HG03457 (cell line): ENCODE measurements around the gene MEX3D.

Experiments
- ATAC-seq: cut with Tn5 transposase; IDR thresholded peaks from one replicate; pipeline ENCODE4 v1.9.1; 2021; ENCODE audit warnings: moderate number of reproducible peaks; ENCODE audit not compliant: unreplicated experiment

MEX3D gene

DNA sequence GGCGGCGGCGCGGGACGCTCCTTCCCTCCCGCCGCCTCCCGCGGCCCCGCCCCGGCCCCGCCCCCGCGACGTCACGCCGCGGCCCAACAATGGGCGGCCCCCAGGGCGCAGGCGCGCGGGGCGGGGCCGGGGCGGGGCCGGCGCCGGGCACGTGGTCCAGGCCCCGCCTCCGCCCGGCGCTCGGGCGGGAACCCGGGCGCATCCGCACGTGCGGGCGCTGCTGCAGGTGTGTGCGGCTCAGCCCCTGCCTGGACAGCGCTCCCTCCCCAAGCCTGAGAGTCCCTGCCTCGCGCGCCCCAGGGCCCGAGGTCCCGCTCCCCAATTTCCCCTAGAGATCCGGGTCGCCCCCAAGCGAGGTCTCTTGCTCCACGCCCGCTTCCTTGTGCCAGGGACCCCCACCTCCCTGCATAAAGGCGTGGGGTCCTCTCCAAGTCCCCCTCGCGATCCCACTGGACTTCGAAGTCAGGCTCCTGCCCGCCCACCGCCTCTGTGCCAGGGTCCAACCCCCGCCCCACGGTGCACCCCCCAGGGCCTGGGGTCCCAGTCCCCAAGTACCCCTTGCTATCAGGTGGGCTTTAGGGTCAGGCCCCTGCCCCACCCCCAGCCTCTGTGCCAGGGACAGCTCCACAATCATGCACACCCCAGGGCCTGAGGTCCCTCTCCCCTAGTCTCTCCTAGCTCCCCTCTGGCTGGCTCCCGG is at the start of gene MEX3D:
Gene MEX3D, minus strand, starts transcription at position 6 of the 700 bp plus-strand sequence. CDS start 267 bp downstream, outside the sequence.
- no peak for ATAC-seq

DNA sequence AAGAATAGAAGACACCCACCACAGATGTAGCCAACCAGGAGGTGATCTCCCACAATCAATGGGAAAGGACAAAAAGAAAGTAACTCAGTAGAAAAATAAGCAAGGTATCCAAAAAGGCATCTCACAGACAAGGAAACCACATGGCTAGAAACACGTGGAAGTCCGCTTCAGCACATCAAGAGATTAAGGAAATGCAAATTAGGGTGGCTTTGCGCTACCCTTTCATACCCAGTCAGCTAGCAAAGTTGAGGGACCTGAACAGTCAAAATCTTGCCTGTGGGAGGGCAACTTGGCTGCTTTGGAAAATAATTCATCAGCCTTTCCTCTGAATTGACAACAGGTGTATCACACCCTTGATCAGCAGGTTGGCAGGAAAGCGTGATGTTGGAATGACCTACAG is 48.8 kb upstream of the MEX3D start:
- no peak for ATAC-seq

DNA sequence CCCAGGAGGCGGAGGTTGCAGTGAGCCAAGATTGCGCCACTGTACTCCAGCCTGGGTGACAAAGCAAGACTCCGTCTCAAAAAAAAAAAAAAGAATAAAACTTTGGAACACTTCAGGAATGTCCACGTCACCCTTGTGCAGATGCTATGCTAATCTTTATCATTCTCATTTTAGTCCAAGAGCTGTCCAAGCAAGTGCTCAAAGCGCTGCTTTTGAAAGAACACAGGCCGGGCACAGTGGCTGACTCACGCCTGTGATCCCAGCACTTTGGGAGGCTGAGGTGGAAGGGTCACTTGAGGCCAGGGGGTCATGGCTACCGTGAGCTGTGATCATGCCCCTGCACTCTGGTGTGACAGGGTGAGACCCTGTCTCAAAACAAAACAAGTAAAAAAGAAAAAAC is 48.3 kb upstream of the MEX3D start:
- ATAC-seq, result no peak

DNA sequence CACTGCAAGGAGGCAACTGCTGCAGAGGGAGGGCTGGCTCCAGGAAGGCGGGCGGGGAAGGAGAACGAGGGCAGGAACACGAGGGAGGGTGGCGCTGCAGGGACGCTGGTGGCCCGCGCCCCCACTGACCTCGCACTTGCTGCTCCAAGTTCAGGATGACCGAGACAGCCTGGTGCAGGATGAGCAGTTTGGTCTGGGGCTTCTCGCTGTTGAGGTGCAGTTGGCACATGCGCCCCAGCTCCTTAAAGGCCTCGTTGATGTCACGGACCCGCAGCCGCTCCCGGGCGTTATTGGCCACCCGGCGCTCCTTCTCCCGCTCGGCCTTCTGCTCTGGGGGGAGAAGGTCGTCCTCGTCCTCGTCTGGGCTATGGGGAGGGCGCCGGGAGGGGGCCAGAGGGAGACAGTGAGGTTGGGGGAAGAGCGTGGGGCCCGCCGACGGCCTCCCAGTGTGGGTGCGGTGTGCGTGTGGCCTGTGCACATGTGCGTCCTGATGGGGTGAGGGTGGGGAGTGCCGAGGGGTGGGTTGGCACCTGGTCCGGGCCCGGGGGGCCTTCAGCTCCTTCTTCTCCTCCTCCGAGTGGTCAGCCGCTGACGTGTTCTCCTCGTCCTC is 47.1 kb upstream of the MEX3D start:
- no peak for ATAC-seq

DNA sequence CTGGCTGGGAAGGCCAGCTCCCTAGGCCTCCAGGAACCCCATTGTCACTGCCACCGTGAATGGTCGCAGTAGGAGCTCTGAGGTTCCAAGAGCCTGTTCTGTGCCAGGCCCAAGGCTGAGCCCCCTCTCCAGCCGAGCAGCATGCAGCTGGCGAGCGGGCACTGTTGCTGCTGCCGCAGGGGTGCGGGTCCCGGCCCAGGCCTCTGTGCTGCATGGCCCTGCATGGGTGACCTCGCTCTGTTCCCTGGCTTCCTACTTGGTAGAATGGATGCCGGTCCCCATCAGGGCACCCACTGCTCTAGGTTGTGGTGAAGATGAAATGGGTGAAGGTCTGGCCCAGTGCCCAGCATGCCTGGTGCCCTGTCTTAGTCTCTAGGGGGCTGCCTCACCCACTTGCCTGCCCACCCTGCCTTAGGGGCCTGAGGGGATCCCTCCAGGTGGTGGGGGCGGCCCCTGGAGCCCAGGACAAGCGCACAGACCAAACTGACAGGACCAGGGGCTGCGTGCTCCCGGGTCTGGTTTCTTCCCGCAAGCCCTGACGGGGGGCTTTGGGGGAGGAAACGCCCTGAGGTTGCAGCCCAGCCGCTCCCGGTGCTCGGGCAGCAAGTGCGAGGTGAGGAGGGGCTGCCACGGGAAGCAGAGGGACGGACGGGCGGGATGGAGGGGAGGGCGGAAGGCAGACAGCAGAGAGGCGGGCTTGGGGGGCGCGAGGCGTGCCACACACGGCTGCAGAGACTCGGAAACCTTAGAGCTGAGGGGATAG is 45.9 kb upstream of the MEX3D start:
- ATAC-seq, result no peak

DNA sequence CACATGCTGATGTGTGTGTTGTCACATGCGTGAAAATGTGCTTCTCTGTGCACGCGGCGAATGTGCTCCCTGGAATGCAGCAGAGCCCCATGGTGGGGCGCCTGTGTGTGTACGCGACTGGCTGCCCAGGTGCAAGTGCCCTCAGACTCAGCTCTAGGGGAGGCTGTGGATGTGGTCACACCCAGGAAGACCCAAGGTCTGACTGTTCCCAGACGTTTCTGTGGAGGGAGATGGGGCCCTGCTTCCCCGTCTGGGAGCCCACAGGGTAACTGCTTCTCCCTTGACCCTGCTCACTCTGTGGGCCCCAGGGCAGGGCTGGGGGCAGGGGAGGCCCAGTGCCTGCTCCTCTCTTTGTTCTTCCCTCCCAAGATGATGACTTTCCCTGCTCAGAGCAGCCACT is 45.0 kb upstream of the MEX3D start:
- ATAC-seq, result no peak

DNA sequence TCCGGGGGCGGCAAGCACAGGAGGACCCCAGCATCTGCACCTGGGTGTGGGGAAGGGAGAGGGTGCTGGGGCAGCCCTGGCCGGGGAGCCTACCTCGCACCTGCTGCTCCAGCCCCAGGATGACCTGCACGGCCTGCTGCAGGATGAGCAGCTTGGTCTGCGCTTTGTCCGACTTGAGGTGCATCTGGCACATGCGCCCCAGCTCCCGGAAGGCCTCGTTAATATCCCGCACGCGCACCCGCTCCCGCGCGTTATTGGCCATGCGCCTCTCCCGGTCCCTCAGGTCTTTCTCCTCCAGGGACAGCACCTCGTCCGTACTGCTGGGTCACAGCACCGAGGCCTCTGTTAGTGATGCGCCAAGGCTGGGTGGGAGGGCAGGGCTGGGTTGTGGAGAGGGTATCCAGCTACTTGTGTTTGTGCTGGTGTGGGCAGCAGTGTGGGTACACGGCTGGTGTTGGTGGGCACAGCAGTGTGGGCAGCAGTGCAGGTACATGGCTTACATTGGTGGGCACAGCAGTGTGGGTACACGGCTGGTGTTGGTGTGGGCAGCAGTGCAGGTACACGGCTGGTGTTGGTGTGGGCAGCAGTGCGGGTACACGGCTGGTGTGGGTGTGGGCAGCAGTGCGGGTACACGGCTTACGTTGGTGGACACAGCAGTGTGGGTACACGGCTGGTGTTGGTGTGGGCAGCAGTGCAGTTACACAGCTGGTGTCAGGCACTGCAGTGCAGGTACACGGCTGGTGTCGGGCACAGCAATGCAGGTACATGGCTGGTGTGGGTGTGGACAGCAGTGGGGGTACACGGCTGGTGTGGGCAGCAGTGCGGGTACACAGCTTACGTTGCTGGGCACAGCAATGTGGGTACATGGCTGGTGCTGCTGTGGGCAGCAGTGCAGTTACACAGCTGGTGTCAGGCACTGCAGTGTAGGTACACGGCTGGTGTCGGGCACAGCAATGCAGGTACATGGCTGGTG is 44.3 kb upstream of the MEX3D start:
- ATAC-seq, result no peak

DNA sequence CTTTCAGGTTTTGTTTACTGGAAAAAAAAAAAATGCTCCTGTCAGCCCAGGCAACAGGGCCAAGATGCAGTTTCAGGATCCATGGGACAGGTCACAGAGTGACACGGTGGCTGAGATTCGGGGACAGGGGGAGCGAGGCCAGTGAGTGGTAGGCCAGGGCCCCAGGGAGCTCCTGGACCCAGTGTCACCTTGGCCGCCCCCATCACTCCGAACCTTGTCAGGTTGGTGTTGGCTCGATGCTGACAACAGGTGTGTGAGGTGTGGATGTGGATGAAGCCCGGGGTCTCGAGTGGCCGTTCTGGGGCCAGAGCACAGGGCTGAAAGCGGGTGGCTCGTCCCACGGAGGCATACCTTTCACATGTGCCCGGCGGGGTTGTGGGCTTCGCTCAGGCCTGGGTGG is 43.2 kb upstream of the MEX3D start:
- ATAC-seq, result no peak

DNA sequence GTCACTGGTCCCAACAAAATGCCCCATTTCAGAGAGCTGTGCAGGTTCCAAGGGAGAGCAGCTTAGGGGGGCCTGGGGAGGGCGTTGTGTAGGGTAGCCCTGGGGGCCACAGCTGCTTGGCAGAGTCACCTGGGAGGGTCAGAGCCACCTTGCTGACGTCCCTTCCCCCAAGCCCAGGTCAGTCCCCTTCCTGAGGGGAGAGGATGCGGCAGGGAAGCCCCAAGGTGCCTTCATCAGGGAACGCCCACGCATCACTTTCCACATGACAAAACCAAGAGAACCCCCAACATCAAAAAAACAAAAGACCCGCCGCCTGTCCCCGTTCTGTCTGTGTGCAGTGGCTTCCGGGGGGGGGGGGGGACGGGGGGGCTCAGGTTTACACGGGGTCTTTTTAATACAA is 42.5 kb upstream of the MEX3D start:
- ATAC-seq, result no peak

DNA sequence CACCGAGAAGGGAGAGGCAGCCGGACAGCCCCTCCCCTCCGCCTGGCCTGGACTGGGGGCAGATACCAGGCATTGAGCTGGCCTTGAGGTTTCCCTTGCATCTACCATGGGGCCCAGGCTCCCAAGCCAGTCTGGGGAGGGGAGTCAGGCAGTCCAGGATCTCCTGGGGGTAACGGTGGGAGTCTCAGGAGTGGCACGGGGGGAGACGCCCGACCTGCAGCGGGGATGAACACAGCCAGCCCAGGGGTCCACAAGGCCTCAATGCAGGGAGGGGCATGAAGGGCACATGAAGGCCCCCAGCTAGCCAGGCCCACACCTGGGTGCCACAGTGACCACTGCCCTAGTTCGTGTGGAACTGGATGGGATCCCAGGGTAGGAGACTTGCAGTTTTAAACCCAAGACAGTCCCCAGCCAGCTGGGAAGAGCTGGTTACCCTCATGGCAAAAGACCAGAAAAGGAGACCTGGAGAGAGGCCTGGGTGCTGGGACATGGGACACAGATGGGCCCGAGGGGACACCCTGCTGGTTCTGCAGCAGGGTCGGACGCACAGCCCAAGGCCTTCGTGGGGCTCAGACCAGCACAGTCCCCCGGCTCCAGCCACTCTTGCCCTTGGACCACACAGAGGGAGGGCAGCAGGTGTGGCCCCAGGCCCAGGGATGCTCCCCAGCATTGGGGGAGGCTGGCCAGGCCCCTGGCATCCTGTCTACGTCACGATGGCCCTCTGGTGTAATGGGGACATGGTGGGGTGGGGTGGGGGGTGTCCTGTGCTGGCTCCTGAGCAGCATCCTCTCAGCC is 41.8 kb upstream of the MEX3D start:
- no peak for ATAC-seq

DNA sequence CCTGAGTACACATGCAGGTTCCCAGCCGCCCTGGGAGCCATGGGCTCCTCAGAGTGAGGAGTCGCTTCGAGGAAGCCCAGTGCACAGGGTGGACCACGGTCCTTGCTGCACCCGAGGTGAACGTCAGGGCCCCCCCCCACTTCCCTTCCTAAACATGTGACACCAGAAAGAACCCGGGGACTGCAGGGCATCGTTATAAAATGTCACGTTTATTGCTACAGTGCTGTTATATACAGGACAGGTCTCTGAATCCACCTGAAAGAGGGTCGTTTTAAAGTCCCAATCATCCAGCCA is 40.9 kb upstream of the MEX3D start:
- ATAC-seq, result no peak

DNA sequence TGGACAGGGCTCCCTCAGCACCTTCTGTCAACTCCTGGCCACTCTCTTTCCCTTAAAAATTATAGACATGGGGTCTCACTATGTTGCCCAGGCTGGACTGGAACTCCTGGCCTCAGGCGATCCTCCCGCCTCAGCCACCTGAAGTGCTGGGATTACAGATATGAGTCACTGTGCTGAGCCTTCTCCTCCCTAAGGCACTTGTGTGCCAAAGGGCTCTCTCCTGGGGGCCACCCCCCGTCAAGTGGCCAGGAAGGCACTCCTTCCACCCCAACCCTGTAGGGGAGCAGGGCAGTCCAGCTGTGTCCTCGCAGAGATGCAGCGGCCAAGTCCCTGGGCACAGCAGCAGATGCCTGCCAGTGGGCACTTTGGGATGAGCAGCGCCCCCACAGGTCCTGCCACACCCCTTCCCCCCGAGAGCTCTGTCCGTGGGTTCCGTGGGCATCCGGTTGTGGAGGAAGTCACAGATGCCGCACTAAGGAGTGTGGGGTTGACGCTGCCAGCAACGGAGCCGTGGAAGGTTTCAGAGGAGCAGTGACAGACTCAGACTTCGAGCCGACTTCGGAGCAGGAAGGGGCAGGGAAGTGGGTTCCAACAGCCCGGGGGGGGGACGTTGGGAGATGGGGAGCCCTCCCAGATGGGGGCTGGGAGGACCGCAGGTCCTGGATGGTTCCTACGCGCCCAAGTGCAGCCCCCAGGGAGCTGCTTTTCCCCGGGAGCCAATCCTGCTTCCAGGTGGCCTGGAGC is 40.4 kb upstream of the MEX3D start:
- ATAC-seq, result no peak

DNA sequence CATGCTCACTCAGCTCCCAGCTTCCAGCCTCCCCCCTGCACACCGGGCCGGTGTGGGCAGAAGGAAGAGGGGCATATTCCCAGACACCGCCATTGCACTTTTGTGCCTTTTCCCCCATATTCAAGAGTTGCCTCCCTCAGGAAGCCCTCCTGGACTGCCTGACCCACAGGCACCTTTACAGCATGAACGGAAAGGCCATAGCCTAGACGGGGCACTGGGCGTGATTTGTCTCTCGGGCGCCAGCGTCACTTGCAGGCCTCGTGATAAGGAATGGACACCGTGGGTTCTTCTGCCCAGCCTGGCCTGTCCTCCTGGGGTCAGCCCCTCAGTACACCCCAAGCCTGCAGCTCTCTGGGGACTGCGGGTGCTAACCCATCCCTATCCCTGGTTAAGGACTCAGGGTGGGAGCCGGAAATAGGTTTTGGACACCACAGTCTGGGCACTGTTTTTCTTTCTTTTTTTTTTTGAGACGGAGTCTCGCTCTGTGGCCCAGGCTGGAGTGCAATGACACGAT is 38.1 kb upstream of the MEX3D start:
- ATAC-seq, result no peak

DNA sequence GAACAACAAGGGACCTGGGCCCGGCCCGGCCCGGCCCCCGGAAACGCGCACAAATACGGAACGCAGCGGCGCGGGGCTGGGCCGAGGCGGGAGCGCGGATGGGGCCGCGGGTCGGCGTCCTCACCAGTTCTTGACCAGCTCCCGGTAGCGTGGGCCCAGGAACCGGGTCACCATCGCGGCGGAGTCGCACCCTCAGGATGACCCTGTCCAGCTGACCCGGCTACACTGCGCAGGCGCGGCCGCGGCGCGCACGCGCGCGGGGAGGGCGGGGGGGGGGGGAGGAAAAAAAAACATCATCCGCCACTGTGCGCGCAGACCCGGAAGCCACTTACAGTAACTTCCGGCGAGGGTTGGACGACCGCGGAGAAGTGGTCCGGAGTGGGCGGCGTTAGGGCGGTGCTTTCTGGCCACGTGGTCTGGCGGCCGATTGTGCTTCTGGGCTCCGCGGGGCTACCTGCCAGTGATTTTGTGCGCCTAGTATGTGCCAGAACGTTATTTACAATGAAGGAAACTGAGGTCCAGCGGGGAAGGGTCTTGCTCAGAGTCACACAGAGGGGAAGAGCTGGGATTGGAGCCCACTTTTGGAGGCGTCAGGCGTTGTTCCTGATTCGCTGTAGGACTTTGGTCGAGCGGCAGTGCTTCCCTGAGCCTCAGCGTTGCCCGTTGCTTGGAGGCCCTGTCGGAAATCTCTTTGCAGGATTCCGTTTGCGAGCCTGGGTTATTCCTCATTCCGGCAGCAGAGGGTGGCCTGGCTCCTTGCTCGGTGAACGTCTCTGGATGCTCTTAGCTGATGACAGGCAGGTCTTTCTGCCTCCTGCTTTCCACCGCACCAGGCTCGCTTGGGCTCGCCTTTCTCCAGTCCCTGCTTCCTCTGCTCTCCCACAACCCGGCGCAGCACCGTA is 37.4 kb upstream of the MEX3D start, which contains the start of gene UQCR11:
Gene UQCR11, minus strand, starts transcription at position 227 of the 902 bp plus-strand sequence. Its CDS starts 53 bp downstream, at position 174.
- ATAC-seq, result peak; percentile 52

DNA sequence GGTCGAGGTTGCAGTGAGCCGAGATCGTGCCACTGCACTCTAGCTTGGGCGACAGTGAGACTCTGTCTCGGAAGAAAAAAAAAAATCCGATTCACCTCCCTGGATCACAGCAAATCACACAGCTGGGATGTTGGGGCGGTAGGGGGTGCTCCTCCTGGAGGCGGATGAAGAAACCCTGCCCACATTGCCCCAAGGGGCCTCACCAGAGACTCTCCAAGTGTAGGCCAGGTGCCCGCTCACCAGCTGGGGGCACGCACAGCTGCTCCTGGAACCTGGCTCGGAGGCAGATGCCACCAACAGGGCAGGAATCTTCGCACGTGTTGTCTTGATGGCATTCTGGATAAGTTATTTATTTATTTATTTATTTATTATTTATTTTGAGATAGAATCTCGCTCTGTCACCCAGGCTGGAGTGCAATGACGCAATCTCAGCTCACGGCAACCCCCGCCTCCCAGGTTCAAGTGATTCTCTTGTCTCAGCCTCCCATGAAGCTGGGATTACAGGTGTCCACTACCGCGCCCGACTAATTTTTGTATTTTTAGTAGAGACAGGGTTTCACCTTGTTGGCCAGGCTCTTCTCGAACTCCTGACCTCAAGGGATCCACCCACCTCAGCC is 34.1 kb upstream of the MEX3D start:
- ATAC-seq, result no peak

DNA sequence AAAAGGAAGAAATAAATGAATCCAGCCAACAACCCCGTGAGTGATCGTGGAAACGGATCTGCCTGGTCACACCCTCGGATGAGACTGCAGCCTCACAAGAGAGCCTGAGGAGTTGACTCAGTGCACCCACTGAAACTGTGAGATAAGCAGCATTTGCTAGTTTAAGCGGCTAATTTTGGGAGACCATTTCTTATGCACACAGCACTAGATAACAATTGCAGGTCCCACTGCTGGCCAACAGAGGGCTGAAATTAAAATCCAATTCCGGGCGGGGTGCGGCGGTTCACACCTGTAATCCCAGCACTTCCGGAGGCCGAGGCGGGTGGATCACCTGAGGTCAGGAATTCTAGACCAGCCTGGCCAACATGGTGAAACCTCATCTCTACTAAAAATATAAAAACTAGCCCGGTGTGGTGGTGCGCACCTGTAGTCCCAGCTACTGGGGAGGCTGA is 33.5 kb upstream of the MEX3D start:
- ATAC-seq, result no peak

DNA sequence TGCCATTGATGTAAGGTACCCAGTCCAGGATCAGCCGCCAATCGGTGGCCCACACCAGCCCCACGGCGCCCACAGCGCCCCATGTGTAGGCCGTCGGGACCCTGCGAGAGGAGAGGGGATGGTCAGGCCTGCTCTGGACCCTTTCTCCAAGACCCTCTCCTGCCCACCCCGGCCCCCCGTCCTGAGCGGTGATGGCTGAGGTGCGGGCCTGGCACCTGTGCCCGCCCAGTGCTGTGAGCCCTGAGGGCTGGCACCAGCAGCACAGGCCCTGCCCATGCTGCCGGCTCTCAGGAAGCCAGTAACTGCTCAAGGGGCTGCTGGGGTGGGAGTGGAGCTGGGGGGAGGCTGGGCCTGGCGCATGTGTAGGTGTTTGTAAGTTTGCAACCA is 31.3 kb upstream of the MEX3D start:
- no peak for ATAC-seq
